IgD-negative memory B cell (primary cell): ENCODE data around the gene FOXK2. TPM values are rescaled to one million over a fixed set of nuclear protein-coding genes. Genes with fewer than 3 reads are reported as not detected.
"Not testable (repeated sequence)": the region's sequence is repeated elsewhere in the genome, so short reads cannot be mapped to it uniquely, and the experiment has no call there.

Experiments
- H3K27ac Mint-ChIP-seq, 3 donors: one replicate each; pipeline ENCODE4 v1.8.0; 2020 to 2022; ENCODE audit warnings: mild to moderate bottlenecking in 3 of 3, mixed read lengths in 3 of 3, moderate library complexity in 1 of 3
- H3K27me3 Mint-ChIP-seq: one replicate; pipeline ENCODE4 v1.8.0; 2021; ENCODE audit warnings: mixed read lengths
- H3K36me3 Mint-ChIP-seq: one replicate; pipeline ENCODE4 v1.8.0; 2020; ENCODE audit warnings: mild to moderate bottlenecking, mixed read lengths
- H3K4me1 Mint-ChIP-seq, 3 donors: one replicate each; pipeline ENCODE4 v1.8.0; 2020 to 2022; ENCODE audit warnings: mixed read lengths in 3 of 3, mild to moderate bottlenecking in 1 of 3
- H3K4me3 Mint-ChIP-seq, 4 donors: one replicate each; pipeline ENCODE4 v1.8.0; 2020 to 2022; ENCODE audit warnings: mild to moderate bottlenecking in 4 of 4, mixed read lengths in 4 of 4, moderate library complexity in 3 of 4
- H3K9me3 Mint-ChIP-seq, 3 donors: one replicate each; pipeline ENCODE4 v1.8.0; 2020 to 2021; ENCODE audit warnings: mixed read lengths in 3 of 3, mild to moderate bottlenecking in 1 of 3
- polyA plus RNA-seq: library from polyadenylated mRNA; unstranded; fragments of 300-500 nt; fragmentation: Illumina TruSeq; gene quantifications from one replicate; pipeline ENCODE4 v1.2.3, GENCODE V29; 2021

FOXK2 gene
- polyA plus RNA-seq, 1 donor from 2014 or later = 5.8 TPM

DNA sequence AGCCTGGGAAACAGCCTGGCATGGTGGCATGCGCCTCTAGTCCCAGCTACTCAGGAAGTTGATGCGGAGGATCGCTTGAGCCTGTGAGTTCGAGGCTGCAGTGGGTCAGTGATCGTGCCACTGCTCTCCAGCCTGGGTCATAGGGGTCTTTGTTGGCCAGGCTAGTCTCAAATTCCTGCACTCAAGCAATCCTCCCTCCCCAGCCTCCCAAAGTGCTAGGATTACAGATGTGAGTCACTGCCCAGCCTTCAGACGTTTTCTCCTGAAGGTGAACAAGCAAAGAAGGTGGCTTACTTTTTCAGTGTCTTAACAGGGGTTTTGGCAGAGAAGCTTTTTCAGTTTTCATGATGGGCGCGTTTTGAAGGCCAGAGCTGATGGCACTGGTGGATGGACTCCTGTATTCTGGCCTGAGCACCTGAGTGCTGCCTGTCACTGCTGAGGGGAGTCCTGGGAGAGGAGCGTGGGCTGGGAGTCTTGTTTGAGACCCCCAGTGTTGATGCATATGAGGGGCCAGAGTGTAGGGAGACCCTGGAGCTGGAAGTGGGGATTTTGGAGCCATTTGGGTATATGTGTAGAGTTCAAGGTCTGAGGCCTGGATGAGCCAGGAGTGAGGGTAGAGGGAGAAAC is 41.4 kb downstream of the FOXK2 start:
- Mint-ChIP-seq H3K27ac (peak overlapping the region in 1 of 3 donors; percentile 59), H3K4me3 (no peak overlapping the region), H3K4me1 (peaks cover 0 to 13% (median 2%) of the 10 kb centered on the region in 3 donors), H3K27me3 (no peaks in the 10 kb centered on the region), H3K9me3 (no peaks in the 10 kb centered on the region), H3K36me3 (no peaks in the 10 kb centered on the region)

DNA sequence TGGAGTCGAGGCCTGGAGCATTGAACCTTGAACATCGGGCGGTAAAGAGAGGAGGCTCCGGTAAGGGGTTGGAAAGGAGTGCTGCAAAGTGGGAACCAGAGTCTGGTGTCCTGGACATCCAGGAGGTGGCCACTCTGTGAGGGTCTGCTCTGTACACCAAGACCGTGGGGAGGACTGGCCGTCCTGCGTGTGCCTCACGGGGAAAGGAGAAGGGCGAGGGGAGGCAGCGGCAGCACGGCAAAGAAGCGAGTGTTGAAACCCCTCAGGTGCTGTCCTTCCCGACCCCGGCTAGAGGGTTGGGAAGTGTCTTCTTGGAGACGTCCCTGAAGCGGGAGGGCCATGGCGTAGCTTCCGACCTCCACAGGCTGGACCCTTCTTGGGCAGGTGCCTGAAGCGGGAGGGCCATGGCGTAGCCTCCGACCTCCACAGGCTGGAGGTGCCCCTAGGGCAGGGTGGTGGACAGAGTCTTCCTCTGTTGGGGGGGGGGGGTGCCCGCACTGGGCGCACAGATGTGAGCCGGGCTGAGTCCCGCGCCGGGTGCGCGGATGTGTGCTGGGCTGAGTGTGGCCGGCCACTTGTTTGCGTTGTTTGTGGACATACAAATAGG is 42.0 kb downstream of the FOXK2 start:
- Mint-ChIP-seq H3K4me3 (no peak overlapping the region), H3K36me3 (no peaks in the 10 kb centered on the region), H3K4me1 (peaks cover 0 to 12% (median 2%) of the 10 kb centered on the region in 3 donors), H3K27me3 (no peaks in the 10 kb centered on the region), H3K27ac (peak overlapping the region in 1 of 3 donors; percentile 51), H3K9me3 (no peaks in the 10 kb centered on the region)

DNA sequence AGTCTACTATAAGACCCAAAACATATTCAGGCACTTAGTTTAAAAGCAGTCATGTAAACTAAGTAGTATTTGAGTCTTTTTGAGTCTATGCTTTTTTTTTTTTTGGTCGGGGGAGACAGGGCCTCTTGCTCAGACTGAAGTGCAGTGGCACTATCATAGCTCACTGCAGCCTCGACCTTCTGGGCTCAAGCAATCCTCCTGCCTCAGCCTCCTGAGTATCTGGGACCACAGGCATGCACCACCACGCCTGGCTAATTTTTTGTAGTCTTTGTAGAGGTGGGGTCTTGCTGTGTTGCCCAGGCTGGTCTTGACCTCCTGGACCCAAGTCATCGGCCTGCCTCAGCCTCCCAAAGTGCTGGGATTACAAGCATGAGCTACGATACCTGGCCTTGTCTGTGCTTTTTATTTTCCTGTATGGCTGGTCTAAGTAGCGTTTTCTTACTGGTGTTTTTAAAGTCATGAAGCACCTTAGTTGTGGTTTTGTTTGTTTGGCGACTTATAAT is 43.2 kb downstream of the FOXK2 start:
- H3K27ac Mint-ChIP-seq, H3K36me3 Mint-ChIP-seq, H3K9me3 Mint-ChIP-seq, H3K27me3 Mint-ChIP-seq, H3K4me3 Mint-ChIP-seq: not testable (repeated sequence)
- H3K4me1 Mint-ChIP-seq = peaks cover 0 to 12% (median 2%) of the 10 kb centered on the region in 3 donors

DNA sequence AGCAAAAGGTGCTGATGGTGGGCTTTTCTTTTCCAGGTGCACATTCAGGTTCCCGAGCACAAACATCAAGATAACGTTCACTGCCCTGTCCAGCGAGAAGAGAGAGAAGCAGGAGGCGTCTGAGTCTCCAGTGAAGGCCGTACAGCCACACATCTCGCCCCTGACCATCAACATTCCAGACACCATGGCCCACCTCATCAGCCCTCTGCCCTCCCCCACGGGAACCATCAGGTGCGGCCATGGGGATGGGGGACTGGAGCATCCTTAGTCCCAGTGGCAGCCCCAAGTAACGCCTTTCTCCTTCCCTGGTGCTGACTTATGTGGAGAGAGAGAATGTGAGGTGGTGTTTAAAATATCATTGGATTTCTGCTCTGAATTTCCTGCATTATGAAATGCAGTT is 43.8 kb downstream of the FOXK2 start:
- no peaks in the 10 kb centered on the region for H3K27me3 Mint-ChIP-seq
- H3K36me3 Mint-ChIP-seq = peaks cover 3% of the 10 kb centered on the region
- no peak overlapping the region for H3K4me3 Mint-ChIP-seq
- peaks cover 0 to 10% (median 0%) of the 10 kb centered on the region in 3 donors for H3K4me1 Mint-ChIP-seq
- H3K27ac Mint-ChIP-seq = no peak overlapping the region
- no peaks in the 10 kb centered on the region for H3K9me3 Mint-ChIP-seq

DNA sequence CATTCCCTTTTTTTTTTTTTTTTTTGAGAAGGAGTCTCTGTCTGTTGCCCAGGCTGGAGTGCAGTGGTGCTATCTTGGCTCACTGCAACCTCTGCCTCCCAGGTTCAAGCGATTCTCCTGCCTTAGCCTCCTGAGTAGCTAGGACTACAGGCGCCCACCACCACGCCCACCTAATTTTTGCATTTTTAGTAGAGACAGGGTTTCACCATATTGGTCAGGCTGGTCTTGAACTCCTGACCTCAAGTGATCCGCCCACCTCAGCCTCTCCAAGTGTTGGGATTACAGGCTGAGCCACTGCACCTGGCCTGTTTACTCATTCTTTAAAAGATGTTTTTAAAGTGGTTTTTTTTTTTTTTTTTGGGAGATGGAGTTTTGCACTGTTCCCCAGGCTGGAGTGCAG is 44.2 kb downstream of the FOXK2 start:
- not testable (repeated sequence) for H3K36me3 Mint-ChIP-seq, H3K9me3 Mint-ChIP-seq, H3K4me1 Mint-ChIP-seq, H3K27me3 Mint-ChIP-seq, H3K27ac Mint-ChIP-seq, H3K4me3 Mint-ChIP-seq

DNA sequence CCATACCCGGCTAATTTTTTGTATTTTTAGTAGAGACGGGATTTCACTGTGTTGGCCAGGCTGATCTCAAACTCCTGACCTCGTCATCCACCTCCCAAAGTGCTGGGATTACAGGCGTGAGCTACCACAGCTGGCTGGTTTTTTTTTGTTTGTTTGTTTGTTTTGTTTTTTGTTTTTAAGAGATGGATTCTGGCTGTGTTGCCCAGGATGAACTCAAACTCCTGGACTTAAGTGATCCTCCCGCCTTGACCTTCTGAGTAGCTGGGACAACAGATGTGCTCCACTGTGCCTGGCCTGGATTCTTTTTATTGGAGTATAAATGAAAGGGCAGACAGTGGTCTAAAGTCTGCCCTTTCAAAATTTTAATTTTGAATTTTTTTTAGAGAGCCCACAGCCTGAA is 44.7 kb downstream of the FOXK2 start:
- Mint-ChIP-seq H3K4me1 (peaks cover 0 to 8% (median 2%) of the 10 kb centered on the region in 3 donors), H3K27me3 (no peaks in the 10 kb centered on the region), H3K4me3 (no peak overlapping the region), H3K9me3 (no peaks in the 10 kb centered on the region), H3K36me3 (peaks cover 3% of the 10 kb centered on the region), H3K27ac (no peak overlapping the region)

DNA sequence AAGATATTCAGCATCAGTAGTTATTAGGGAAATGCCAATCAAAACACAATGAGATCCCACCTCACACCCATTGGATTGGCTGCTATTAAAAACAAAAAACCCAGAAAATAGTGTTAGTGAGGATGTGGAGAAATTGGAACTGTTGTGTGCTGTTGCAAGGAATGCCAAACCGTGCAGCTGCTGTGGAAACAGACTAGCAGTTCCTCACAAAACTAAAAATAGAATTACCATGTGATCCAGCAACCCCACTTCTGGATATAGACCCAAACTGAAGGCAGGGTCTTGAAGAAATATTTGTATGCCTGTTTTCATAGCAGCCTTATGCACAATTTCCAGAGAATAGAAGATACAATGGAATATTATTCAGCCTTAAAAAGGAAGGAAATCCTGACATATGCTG is 46.0 kb downstream of the FOXK2 start:
- Mint-ChIP-seq H3K27ac (no peak overlapping the region), H3K36me3 (peaks cover 3% of the 10 kb centered on the region)

DNA sequence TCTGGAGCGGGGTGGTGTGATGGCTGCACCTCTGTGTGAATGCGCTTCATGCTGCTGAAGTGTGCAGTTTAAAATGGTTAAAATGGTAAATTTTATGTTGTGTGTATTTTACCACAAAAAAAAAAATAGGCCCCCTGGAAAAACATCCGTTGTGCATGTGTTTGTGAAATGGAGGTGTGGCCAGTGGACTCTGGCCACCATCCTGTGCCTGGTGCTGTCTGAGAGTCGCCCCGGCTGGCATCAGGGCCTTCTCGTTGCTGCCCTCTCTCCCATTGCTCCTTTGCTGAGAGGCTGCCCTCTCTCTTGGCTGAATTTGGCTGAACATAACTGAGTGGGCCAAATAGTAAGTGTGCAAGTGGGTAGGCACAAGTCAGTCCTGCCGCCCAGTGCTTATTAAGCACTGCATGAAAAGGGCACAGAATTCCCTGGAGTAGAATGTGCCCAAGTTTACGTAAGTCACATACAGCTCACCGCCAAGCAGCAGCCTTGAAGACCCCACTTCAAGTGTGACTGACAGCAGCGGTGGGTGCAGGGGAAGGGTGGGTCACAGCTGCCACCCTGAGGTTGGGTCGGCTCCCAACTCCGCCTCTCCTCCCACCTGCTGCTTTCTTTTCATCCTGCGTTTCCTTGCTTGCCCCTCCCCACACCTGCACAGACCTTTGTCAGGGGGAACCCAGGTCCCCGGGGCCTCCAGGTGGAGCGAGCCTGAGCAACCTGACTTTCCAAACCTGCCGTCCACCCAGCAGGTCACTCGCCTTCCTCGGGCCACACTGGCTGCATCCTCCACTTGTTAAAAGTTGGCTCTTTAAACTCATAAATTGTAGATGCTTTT is 46.8 kb downstream of the FOXK2 start:
- Mint-ChIP-seq H3K9me3 (no peaks in the 10 kb centered on the region), H3K27me3 (no peaks in the 10 kb centered on the region), H3K4me3 (no peak overlapping the region), H3K4me1 (peaks cover 0 to 4% (median 2%) of the 10 kb centered on the region in 3 donors), H3K36me3 (peaks cover 3% of the 10 kb centered on the region), H3K27ac (no peak overlapping the region)

More for the DNA sequence above, 46.0 kb downstream of the FOXK2 start:
- H3K4me3 Mint-ChIP-seq = no peak overlapping the region
- no peaks in the 10 kb centered on the region for H3K9me3 Mint-ChIP-seq
- peaks cover 0 to 8% (median 2%) of the 10 kb centered on the region in 3 donors for H3K4me1 Mint-ChIP-seq
- no peaks in the 10 kb centered on the region for H3K27me3 Mint-ChIP-seq

DNA sequence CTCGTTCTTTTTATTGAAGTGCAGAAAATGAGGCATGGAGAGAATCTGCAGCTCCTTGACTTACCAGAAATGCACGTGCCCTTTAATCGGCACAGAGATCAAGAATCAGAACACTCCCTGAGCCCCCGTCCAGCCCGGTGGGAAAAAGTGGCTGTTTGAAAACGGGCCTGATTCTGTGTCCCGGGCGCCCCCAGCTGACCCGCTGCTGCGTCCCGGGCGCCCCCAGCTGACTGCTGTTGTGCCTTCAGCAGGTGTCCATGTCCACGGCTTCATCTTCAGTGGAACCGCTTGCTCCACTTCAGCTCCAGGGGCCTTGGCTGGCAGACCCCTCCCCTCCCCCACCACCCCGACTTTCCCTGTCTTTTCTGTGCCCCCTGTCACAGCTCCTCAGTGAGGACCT is 47.8 kb downstream of the FOXK2 start:
- Mint-ChIP-seq H3K9me3 (no peaks in the 10 kb centered on the region), H3K27me3 (no peaks in the 10 kb centered on the region), H3K4me3 (no peak overlapping the region), H3K4me1 (peaks cover 0 to 3% (median 2%) of the 10 kb centered on the region in 3 donors), H3K27ac (no peak overlapping the region), H3K36me3 (peaks cover 3% of the 10 kb centered on the region)

DNA sequence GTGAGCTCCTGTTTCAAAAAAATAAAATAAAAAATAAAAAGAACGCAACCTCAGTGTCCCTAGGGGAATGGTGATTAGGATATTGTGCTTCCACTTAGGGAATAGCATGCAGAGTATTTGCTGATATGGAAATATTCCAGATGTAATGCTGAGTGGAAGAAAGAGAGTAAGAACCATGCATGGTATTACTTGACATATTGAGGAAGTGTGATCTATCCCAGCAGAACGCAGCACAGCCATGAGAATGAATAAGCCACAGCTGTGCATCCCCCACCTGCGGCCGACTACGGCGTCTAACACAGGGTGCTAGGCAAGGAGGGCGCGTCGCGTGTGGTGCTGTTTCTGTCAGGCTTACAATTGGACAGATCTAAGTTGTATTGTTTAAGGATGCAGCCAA is 49.5 kb downstream of the FOXK2 start:
- Mint-ChIP-seq H3K27me3 (no peaks in the 10 kb centered on the region), H3K4me1 (peaks cover 0 to 3% (median 2%) of the 10 kb centered on the region in 3 donors), H3K4me3 (no peak overlapping the region), H3K9me3 (no peaks in the 10 kb centered on the region), H3K27ac (no peak overlapping the region), H3K36me3 (peaks cover 3% of the 10 kb centered on the region)

DNA sequence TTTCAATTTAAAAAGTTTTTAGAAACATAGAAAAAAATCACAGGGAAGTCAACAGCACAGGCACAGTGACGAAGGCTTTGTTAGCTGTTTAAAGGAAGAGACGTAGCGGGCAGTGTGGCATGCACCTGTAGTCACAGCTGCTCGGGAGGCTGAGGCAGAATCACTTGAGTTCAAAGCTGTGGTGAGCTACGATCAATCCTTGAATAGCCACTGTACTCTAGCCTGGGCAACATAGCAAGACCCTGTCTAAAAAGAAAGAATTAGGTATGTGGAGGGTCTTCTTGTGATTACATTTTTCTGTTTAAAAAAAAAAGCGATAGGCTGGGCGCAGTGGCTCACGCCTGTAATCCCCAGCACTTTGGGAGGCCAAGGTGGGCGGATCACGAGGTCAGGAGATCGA is 50.1 kb downstream of the FOXK2 start:
- Mint-ChIP-seq H3K4me3 (no peak overlapping the region), H3K36me3 (peaks cover 3% of the 10 kb centered on the region), H3K4me1 (peaks cover 0 to 3% (median 2%) of the 10 kb centered on the region in 3 donors), H3K27me3 (no peaks in the 10 kb centered on the region), H3K9me3 (no peaks in the 10 kb centered on the region), H3K27ac (no peak overlapping the region)

DNA sequence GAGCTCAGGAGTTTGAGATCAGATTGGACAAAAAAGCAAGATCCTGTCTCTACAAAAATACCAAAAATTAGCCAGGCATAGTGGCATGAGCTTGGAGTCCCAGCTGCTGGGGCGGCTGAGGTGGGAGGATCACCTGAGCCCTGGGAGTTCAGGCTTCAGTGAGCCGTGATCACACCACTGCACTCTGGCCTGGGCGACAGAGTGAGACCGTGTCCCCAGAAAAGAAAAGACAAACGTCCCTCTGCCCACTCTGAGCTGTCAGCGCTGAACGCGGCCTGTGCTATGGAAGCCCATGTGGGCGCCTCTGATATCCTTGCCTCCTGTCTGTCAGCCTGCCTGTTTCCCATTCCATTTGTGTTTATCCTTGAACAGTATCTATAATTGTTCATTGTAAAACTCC is 50.7 kb downstream of the FOXK2 start:
- Mint-ChIP-seq H3K4me1 (peaks cover 0 to 3% (median 2%) of the 10 kb centered on the region in 3 donors), H3K4me3 (no peak overlapping the region), H3K36me3 (peaks cover 3% of the 10 kb centered on the region), H3K27me3 (no peaks in the 10 kb centered on the region), H3K9me3 (no peaks in the 10 kb centered on the region), H3K27ac (no peak overlapping the region)

DNA sequence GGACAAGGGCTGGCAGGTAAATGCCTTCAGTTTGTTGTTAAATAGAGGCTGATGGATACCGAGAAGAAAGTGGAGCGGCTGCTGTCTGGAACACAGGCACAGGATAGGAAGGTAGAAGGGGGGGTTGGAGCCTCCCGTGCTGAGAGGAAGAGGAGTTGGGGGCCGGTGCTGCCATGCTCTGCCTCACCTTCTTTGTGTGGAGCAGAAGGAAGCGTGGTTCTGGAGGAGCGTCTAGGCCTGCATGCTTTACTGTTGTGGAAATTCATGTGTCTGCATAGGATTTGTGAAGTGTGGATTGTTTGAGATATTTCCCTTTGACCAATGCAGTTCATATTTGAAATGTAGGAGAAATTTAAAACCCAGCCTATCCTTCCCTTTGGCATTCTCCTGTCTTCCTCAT is 52.3 kb downstream of the FOXK2 start:
- H3K36me3 Mint-ChIP-seq = peaks cover 3% of the 10 kb centered on the region
- H3K27ac Mint-ChIP-seq = peak overlapping the region in 1 of 3 donors; percentile 27
- H3K27me3 Mint-ChIP-seq = no peaks in the 10 kb centered on the region
- H3K4me1 Mint-ChIP-seq = peaks cover 0 to 3% (median 2%) of the 10 kb centered on the region in 3 donors
- no peaks in the 10 kb centered on the region for H3K9me3 Mint-ChIP-seq
- H3K4me3 Mint-ChIP-seq = no peak overlapping the region

DNA sequence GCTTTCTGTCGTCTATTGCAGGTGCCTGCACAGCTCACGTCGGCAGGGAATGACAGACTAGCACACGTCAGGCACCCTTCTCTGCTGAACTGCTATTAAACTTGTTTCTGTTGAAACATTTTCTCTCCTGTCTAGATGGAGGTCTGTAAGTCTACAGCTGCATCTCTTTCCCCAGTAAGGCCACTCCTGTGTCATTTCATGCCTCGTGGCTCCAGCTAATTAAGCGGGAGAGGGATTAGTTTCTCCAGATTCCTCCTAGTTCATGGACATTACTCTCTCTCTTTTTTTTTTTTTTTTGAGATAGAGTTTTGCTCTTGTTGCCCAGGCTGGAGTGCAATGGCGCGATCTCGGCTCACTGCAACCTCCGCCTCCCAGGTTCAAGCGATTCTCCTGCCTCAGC is 54.5 kb downstream of the FOXK2 start:
- Mint-ChIP-seq H3K4me1 (peaks cover 0 to 2% (median 1%) of the 10 kb centered on the region in 3 donors), H3K9me3 (no peaks in the 10 kb centered on the region), H3K27me3 (no peaks in the 10 kb centered on the region), H3K27ac (no peak overlapping the region), H3K36me3 (no peaks in the 10 kb centered on the region), H3K4me3 (no peak overlapping the region)

DNA sequence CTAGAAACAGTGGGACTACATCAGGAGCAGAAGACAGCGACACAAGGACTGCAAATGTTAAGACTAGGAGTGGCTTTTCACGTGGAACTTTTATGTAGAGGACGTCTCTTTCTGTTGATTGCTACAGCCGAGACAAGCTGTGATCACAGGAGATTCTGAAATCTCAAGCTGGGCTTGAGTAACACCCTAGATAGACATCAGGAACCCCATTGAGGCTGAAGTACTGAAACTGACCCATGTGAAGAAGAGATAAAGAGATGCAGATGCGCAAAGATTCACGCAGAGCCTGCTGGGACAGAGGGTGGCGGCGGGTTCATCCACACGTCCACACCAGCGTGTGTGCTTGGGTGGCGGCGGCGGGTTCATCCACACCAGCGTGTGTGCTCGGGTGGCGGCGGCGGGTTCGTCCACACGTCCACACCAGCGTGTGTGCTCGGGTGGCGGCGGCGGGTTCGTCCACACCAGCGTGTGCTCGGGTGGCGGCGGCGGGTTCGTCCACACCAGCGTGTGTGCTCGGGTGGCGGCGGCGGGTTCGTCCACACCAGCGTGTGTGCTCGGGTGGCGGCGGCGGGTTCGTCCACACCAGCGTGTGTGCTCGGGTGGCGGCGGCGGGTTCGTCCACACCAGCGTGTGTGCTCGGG is 56.2 kb downstream of the FOXK2 start:
- not testable (repeated sequence) for H3K4me3 Mint-ChIP-seq, H3K27me3 Mint-ChIP-seq, H3K4me1 Mint-ChIP-seq, H3K27ac Mint-ChIP-seq, H3K36me3 Mint-ChIP-seq, H3K9me3 Mint-ChIP-seq
